ENCODE measurements around the gene TBC1D22A.

TBC1D22A gene

DNA sequence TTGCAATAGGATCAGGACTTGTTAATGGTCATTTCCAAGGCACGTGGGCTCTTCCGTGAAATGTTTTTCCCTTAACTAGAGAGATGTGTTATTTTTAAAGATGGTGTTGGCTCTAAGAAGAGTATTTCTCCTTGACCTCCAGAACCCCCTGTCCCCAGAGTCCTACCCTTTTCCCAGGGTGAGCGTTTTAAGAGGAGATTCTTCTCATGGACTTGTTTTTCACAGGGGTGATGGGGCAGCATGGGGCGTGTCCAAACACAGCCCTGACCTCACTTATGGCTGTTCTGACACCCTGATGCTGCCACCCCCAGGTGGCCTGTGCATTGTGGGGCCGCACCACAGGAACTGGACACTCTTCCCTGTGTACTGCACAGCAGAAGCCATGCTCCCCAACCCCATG, 335.7 kb downstream of the TBC1D22A start:
- Histone ChIP-seq H3K27me3 (ENCODE audit: insufficient read depth, low read length) (no peaks in the 10 kb centered on the region), H3K9me3 (ENCODE audit: low read length) (peaks cover 11% of the 10 kb centered on the region), H2AFZ (ENCODE audit: low read depth, low read length) (no peak overlapping the region), H3K36me3 (ENCODE audit: insufficient read depth, low read length) (no peaks in the 10 kb centered on the region), H3K4me1 (ENCODE audit: insufficient read depth, low read length) (peaks cover 4% of the 10 kb centered on the region), H3K4me3 (ENCODE audit: low read length) (no peak overlapping the region)

DNA sequence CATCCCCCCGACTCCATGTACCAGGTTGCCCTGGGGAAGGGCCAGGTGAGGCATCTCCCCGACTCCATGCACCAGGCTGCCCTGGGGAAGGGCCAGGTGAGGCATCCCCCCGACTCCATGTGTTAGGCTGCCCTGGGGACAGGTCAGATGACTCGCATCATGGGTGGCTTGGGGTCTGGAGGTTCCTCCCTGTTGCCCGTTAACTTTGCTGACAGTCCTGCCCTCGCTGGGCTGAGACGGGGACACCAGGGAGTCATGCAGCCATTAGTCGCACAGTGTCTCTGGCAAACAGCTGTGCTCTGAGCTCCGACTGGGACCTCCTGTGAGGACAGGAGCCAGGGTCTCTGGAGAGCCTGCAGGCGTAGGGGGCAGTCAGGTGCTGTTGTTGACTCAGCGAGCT, 336.1 kb downstream of the TBC1D22A start:
- Histone ChIP-seq H2AFZ (ENCODE audit: low read depth, low read length) (no peak overlapping the region), H3K4me3 (ENCODE audit: low read length) (no peak overlapping the region), H3K27me3 (ENCODE audit: insufficient read depth, low read length) (no peaks in the 10 kb centered on the region), H3K4me1 (ENCODE audit: insufficient read depth, low read length) (no peaks in the 10 kb centered on the region), H3K9me3 (ENCODE audit: low read length) (peaks cover 11% of the 10 kb centered on the region), H3K36me3 (ENCODE audit: insufficient read depth, low read length) (no peaks in the 10 kb centered on the region)

DNA sequence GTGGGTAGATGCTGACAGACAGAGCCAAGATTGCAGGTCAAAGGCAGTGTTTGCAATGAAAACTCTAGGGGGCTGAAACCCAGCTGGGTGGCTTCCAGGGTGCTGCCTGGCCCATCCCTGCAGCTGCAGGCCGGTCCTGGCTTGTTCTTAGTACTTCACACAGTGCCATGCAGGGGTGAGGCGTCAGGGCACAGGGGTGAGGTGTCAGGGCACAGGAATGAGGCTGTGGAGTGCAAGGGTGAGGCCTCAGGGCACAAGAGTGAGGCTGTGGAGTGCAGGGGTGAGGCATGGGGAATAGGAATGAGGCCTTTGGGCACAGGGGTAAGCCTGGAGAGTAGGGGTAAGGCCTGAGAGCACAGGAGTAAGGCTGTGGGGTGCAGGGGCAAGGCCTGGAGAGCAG, 337.6 kb downstream of the TBC1D22A start:
- Histone ChIP-seq H3K27me3 (ENCODE audit: insufficient read depth, low read length) (no peaks in the 10 kb centered on the region), H3K4me1 (ENCODE audit: insufficient read depth, low read length) (no peaks in the 10 kb centered on the region), H2AFZ (ENCODE audit: low read depth, low read length) (no peak overlapping the region)

DNA sequence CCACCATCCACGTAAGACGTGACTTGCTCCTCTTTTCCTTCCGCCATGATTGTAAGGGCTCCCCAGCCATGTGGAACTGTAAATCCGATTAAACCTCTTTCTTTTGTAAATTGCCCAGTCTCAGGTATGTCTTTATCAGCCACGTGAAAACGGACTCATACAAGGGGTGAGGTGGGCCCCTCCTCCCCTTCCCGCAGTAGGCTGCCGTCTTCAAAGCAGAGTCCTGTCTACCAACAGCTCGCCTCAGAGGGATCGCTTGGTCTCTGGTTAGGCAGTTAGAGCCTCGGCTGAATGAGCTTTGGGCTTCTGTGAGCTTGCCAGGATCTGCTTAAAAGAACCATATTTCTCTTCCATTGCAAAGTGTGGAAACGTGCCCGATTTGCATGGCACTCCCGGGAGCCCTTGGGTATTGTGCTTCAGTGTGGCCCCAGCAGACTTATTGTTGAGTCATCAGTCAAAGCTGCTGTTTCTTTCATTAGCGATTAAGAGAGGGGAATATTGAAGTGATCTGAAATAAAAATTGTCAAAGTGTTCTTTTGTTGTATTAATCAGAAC, 338.3 kb downstream of the TBC1D22A start:
- H3K27me3 ChIP-seq (ENCODE audit: insufficient read depth, low read length) = no peaks in the 10 kb centered on the region
- no peaks in the 10 kb centered on the region for H3K36me3 ChIP-seq (ENCODE audit: insufficient read depth, low read length)
- H3K4me3 ChIP-seq (ENCODE audit: low read length) = no peak overlapping the region
- H2AFZ ChIP-seq (ENCODE audit: low read depth, low read length) = no peak overlapping the region
- H3K9me3 ChIP-seq (ENCODE audit: low read length) = peaks cover 4% of the 10 kb centered on the region
- no peaks in the 10 kb centered on the region for H3K4me1 ChIP-seq (ENCODE audit: insufficient read depth, low read length)

More for the DNA sequence above, 337.6 kb downstream of the TBC1D22A start:
- H3K9me3 ChIP-seq (ENCODE audit: low read length) = peaks cover 5% of the 10 kb centered on the region
- no peak overlapping the region for H3K4me3 ChIP-seq (ENCODE audit: low read length)
- no peaks in the 10 kb centered on the region for H3K36me3 ChIP-seq (ENCODE audit: insufficient read depth, low read length)

DNA sequence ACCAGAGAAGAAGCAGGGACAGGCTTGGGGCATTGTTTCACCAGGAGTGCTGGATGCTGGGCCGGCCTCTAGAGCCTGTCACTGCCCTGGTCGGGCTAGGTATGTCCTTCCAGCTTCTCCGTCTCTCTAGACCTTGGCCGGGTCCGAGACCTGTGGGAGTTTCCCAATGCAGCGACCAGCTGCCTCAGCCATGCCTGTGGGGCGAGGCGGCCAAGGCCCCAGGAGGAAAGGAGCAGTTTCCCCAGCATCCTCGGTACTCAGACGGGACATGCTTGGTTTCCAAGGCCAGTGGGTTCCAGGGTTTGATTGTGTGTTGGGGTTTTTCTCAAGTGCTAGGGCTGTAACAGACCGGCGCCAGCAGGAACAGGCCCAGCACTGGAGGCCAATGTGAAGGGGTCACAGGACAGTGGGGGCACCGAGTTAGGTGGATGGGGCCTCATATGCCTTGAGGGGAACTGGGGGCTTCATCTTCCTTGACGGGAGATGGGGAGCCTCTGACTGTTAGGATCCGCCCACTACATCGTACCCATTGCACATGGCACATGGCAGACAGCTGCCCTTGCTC, 339.0 kb downstream of the TBC1D22A start:
- no peaks in the 10 kb centered on the region for H3K27me3 ChIP-seq (ENCODE audit: insufficient read depth, low read length)
- H2AFZ ChIP-seq (ENCODE audit: low read depth, low read length) = no peak overlapping the region
- no peaks in the 10 kb centered on the region for H3K4me1 ChIP-seq (ENCODE audit: insufficient read depth, low read length)
- no peak overlapping the region for H3K4me3 ChIP-seq (ENCODE audit: low read length)
- peaks cover 3% of the 10 kb centered on the region for H3K9me3 ChIP-seq (ENCODE audit: low read length)
- no peaks in the 10 kb centered on the region for H3K36me3 ChIP-seq (ENCODE audit: insufficient read depth, low read length)

DNA sequence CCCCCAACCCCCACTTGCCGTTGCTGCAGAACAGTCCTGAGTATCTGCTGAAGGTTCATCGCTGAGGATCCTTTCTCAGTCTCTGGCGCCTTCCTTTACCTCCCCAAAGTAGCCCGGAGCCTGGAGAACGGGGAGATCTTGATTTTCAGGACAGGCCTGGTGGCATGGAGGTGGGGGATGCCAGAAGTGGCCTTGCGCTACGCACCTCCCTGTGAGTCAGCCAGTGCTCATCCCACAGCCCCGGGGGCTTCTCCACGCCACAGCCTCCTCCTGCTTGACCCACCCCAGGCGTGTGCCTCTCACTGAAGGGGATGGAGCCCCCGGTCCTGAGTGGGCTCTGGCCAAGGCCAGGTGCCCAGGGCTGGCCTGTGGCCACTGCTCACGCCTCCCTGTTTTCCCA, 339.6 kb downstream of the TBC1D22A start:
- Histone ChIP-seq H3K36me3 (ENCODE audit: insufficient read depth, low read length) (no peaks in the 10 kb centered on the region), H3K4me1 (ENCODE audit: insufficient read depth, low read length) (no peaks in the 10 kb centered on the region), H3K27me3 (ENCODE audit: insufficient read depth, low read length) (no peaks in the 10 kb centered on the region), H2AFZ (ENCODE audit: low read depth, low read length) (no peak overlapping the region), H3K9me3 (ENCODE audit: low read length) (no peaks in the 10 kb centered on the region), H3K4me3 (ENCODE audit: low read length) (no peak overlapping the region)

DNA sequence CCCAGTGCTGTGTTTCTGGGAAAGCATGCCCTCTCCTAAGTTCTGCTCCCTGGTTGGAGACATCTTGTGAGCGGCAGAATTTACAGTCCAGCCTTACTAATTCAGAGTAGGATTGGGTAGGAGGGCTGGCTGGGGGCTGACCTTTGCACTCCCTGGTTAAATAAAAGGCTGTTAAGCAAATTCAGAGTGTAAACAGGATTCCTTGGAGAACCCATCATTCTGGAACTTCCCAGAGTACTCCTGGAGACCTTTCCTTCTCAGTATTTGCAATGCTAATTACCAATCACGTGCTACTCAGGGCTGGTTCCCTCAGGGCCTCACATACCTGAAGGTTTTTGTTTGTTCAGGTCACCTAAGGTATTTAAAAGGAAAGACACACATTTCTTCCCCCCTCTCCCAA, 340.2 kb downstream of the TBC1D22A start:
- Histone ChIP-seq H3K27me3 (ENCODE audit: insufficient read depth, low read length) (no peaks in the 10 kb centered on the region), H3K4me3 (ENCODE audit: low read length) (no peak overlapping the region), H3K4me1 (ENCODE audit: insufficient read depth, low read length) (no peaks in the 10 kb centered on the region), H3K36me3 (ENCODE audit: insufficient read depth, low read length) (no peaks in the 10 kb centered on the region), H2AFZ (ENCODE audit: low read depth, low read length) (no peak overlapping the region), H3K9me3 (ENCODE audit: low read length) (no peaks in the 10 kb centered on the region)

DNA sequence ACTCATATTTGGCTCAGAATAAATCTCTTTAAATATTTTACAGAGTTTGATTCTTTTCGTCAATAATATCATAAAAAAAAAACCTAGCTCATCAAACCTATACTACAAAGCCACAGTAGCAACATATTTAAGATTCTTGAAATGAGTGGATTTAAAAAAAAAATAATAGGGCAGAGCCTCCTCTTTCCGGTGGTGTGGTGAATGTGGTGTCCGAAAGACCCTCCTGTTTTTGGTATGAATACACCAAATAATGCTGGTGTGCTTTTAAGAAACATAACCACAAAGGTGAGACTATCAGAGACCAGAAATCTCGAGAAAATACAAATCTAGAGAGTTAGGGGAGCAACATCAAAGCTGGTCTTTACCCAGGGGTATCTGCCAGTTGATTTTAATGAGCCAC, 342.6 kb downstream of the TBC1D22A start:
- no peaks in the 10 kb centered on the region for H3K9me3 ChIP-seq (ENCODE audit: low read length)
- no peak overlapping the region for H2AFZ ChIP-seq (ENCODE audit: low read depth, low read length)
- H3K4me1 ChIP-seq (ENCODE audit: insufficient read depth, low read length) = no peaks in the 10 kb centered on the region

DNA sequence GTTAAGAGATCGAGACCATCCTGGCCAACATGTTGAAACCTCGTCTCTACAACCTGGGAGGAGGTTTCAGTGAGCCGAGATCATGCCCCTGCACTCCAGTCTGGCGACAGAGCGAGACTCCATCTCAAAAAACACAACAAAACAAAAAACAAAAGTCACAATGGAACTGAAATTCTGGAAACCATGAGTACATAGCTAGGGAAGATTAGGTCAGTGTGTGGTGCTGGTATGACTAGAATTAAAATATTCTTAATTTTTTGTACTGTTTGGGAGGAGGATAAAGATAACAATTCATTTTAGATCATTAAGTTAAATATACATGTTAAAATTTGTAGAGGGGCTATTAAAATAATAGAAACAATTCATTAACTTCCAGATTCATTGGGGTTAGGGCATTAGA, 344.4 kb downstream of the TBC1D22A start:
- H3K9me3 ChIP-seq (ENCODE audit: low read length) = no peaks in the 10 kb centered on the region
- no peaks in the 10 kb centered on the region for H3K27me3 ChIP-seq (ENCODE audit: insufficient read depth, low read length)

More for the DNA sequence above, 342.6 kb downstream of the TBC1D22A start:
- Histone ChIP-seq H3K27me3 (ENCODE audit: insufficient read depth, low read length) (no peaks in the 10 kb centered on the region), H3K4me3 (ENCODE audit: low read length) (no peak overlapping the region), H3K36me3 (ENCODE audit: insufficient read depth, low read length) (no peaks in the 10 kb centered on the region)

DNA sequence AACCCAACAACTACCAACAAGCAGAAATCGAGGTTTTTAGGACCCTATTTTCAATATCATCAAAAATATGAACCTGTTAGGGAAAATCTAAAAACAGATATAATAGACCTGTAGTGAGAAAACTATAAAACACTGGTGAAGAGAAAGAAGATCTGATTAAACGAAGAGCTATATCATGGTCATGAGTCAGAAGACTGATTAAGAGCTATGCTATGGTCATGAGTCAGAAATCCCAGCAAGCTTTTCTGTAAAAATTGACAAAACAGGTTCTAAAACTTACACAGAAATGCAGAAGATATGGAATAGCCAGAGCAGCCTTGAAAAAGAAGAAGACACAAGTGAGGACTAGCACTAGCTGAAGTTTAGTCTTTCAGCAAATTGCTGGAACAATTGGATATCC, 345.0 kb downstream of the TBC1D22A start:
- Histone ChIP-seq H3K4me3 (ENCODE audit: low read length) (no peak overlapping the region), H2AFZ (ENCODE audit: low read depth, low read length) (no peak overlapping the region), H3K36me3 (ENCODE audit: insufficient read depth, low read length) (no peaks in the 10 kb centered on the region), H3K9me3 (ENCODE audit: low read length) (no peaks in the 10 kb centered on the region), H3K4me1 (ENCODE audit: insufficient read depth, low read length) (no peaks in the 10 kb centered on the region), H3K27me3 (ENCODE audit: insufficient read depth, low read length) (no peaks in the 10 kb centered on the region)

More for the DNA sequence above, 344.4 kb downstream of the TBC1D22A start:
- Histone ChIP-seq H3K4me3 (ENCODE audit: low read length) (no peak overlapping the region), H3K4me1 (ENCODE audit: insufficient read depth, low read length) (no peaks in the 10 kb centered on the region), H3K36me3 (ENCODE audit: insufficient read depth, low read length) (no peaks in the 10 kb centered on the region), H2AFZ (ENCODE audit: low read depth, low read length) (no peak overlapping the region)

DNA sequence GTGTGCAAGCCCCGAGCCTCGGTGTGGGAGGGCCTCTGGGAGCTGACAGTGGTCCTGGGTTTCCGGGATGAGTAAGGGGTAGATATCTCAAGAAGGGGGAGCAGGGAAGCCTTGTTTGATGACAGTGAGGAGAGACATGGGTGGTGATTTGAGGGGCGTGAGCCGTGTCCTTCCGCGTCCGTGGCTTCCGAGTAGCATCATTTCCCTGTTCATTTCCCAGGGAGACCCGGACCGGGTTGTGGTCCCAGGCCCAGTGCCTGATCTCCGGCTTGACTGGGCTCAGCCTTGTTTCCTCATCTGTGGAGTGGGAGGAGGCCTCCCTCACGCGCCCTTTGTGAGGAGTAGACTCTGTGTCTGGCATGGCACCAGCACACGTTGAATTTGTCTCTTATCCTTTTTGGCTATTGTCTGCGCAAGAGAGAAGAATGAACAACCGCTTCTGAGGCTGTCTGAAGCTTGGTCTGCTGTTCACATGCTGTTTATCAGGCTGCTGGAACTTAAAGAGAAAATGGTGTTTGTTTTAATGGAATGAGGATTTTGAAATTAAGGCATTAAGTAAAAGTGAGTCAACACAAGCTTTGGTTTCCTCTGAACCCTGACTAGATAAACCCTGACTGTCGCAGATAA, 348.5 kb downstream of the TBC1D22A start:
- Histone ChIP-seq H3K9me3 (ENCODE audit: low read length) (no peaks in the 10 kb centered on the region), H3K4me1 (ENCODE audit: insufficient read depth, low read length) (no peaks in the 10 kb centered on the region), H3K4me3 (ENCODE audit: low read length) (no peak overlapping the region)

DNA sequence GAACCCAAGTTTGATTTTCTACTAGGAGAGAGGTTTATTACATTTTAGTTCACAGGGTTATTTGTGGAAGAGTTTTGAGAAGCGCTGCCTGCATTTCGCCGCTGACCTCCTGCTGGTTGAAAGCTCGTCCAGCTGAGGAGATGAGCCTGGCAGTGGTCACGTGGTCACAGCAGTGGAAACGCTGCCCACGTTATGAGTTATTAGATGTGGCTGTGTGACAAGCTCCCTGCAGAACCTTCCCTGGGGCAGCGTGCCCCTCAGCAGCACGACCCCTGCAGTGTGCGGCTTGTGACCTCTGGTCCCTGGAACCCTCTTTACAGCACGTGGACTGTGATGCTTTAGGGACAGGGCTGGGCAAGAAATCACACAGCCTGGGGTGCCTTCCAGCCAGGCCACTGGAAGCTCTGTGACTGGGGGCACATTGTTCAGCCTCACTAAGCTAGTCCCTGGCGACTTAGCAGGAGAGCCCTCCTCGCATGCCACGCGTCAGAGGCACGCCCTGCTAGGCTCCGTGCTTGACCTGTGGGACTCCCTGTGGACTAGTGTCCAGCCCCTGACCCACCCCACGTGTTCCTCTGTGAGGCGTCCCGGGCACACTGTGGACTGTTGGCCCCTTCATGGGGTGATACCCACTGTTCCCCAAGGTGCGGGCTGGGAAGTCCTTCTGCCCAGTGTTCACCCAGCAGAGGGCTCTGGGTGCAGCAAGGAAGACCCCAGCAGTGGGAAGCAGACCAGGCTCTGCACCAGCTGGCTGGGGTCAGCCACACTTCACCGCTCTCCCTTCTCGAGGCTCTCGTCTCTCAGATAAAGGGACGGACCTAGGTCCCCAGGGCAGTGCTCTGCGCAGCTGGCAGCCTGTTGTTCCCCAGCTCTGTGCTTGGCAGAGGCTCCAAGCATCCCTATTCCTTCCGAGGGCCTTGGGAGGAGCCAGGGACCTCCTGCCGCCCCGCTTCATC, 349.5 kb downstream of the TBC1D22A start:
- Histone ChIP-seq H3K36me3 (ENCODE audit: insufficient read depth, low read length) (no peaks in the 10 kb centered on the region), H3K9me3 (ENCODE audit: low read length) (no peaks in the 10 kb centered on the region), H3K4me1 (ENCODE audit: insufficient read depth, low read length) (no peaks in the 10 kb centered on the region), H3K4me3 (ENCODE audit: low read length) (no peak overlapping the region), H3K27me3 (ENCODE audit: insufficient read depth, low read length) (no peaks in the 10 kb centered on the region), H2AFZ (ENCODE audit: low read depth, low read length) (no peak overlapping the region)

More for the DNA sequence above, 348.5 kb downstream of the TBC1D22A start:
- Histone ChIP-seq H3K36me3 (ENCODE audit: insufficient read depth, low read length) (no peaks in the 10 kb centered on the region), H2AFZ (ENCODE audit: low read depth, low read length) (no peak overlapping the region), H3K27me3 (ENCODE audit: insufficient read depth, low read length) (no peaks in the 10 kb centered on the region)

DNA sequence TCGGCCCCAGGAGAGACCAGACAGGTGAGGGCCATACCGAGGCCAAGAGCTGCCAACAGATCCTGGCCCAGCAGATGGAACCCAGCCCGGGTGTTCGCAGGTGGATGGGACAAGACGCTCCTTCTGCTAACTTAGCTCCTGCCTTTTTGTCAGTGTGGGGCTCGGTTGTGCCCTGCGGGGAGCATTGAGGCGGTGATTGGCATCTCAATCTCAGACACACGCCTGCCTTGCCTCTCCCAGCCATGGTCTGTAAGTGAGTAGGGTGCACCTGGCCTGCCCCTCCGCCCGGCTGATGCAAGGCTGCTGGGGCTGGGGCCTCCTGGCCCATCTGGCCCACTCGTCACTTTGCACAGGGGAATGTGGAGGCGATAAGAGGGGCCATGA, 350.1 kb downstream of the TBC1D22A start:
- Histone ChIP-seq H3K36me3 (ENCODE audit: insufficient read depth, low read length) (no peaks in the 10 kb centered on the region), H3K27me3 (ENCODE audit: insufficient read depth, low read length) (no peaks in the 10 kb centered on the region), H2AFZ (ENCODE audit: low read depth, low read length) (no peak overlapping the region), H3K4me3 (ENCODE audit: low read length) (no peak overlapping the region), H3K9me3 (ENCODE audit: low read length) (no peaks in the 10 kb centered on the region), H3K4me1 (ENCODE audit: insufficient read depth, low read length) (no peaks in the 10 kb centered on the region)
